Aorta (tissue), 5 donors: Measurements from ENCODE around the gene PLAAT2. TPM values are rescaled to one million over a fixed set of nuclear protein-coding genes. Genes with fewer than 3 reads are reported as not detected.
A peak's percentile ranks its signal among the peaks of the same experiment; 100 is the strongest.
"Not testable (repeated sequence)": the region's sequence is repeated elsewhere in the genome, so short reads cannot be mapped to it uniquely, and the experiment has no call there.

Experiments
- ATAC-seq: fragments of 200-7000 bp; cut with Tn5 transposase; one replicate; pipeline ENCODE4 v1.9.1; 2022; ENCODE audit warnings: moderate library complexity; ENCODE audit not compliant: low FRiP score
- DNase-seq, 2 donors: peaks; one replicate each; pipeline ENCODE4 v3.0.0-alpha.2; 2020
- H3K27ac ChIP-seq, 2 donors: one replicate each; pipeline ENCODE4 v1.5.1; 2013; ENCODE audit warnings: low read length in 2 of 2, mild to moderate bottlenecking in 2 of 2, moderate library complexity in 2 of 2, control low read depth in 1 of 2, inconsistent platforms in 1 of 2, low read depth in 1 of 2
- H3K27me3 ChIP-seq, 2 donors: one replicate each; pipeline ENCODE4 v1.6.1; 2013; ENCODE audit warnings: control low read depth in 1 of 2, low read length in 1 of 2, mild to moderate bottlenecking in 1 of 2, moderate library complexity in 1 of 2; ENCODE audit not compliant: insufficient read depth in 2 of 2, control insufficient read depth in 1 of 2
- H3K36me3 ChIP-seq, 2 donors: one replicate each; pipeline ENCODE4 v1.6.1; 2013; ENCODE audit warnings: control low read depth in 1 of 2, low read length in 1 of 2, mild to moderate bottlenecking in 1 of 2; ENCODE audit not compliant: insufficient read depth in 2 of 2, control insufficient read depth in 1 of 2
- H3K4me1 ChIP-seq, 2 donors: one replicate each; pipeline ENCODE4 v1.6.1; 2013; ENCODE audit warnings: low read length in 2 of 2, control low read depth in 1 of 2, mild to moderate bottlenecking in 1 of 2, moderate library complexity in 1 of 2; ENCODE audit not compliant: insufficient read depth in 2 of 2, control insufficient read depth in 1 of 2
- H3K4me3 ChIP-seq, 2 donors: one replicate each; pipeline ENCODE4 v1.5.1; 2013; ENCODE audit warnings: low read length in 2 of 2, control low read depth in 1 of 2, mild to moderate bottlenecking in 1 of 2
- H3K9me3 ChIP-seq: one replicate; pipeline ENCODE4 v1.6.1; 2013; ENCODE audit warnings: mild to moderate bottlenecking, low read length; ENCODE audit not compliant: control insufficient read depth
- WGBS, 2 donors: extraction: QIAGEN DNeasy Blood & Tissue Kit; methylation state at CpG; one replicate each; pipeline ENCODE4 v1.1.7; 2013; 5-methylcytosine and 5-hydroxymethylcytosine counted together
- intact Hi-C, 2 donors: fragments of 100-400 bp; cut with DNase I; formaldehyde crosslinking; loops; one replicate each; pipeline versions ENCODE4 v1.14.2 to v1.15.0; 2022
- polyA plus RNA-seq, 2 donors: library from polyadenylated mRNA; stranded (reverse); fragments of 200-250 nt; gene quantifications; one replicate each; pipeline ENCODE4 v1.2.3, GENCODE V29; 2013
- total RNA-seq, 2 donors: library from RNA; stranded (reverse); fragmentation: NEBNext Ultra II Directional; extraction: Animal tissue kit (Norgen Biotek cat#: 25700); gene quantifications; one replicate each; pipeline ENCODE4 v1.2.1, GENCODE V29; 2021
- donor health status: healthy with polysubstance abuse.
- donor health status: Bipolar disorder and iron deficiency.
- donor health status: DM: no; HTN: no; CAD: no.
- donor health status: DM: no; HTN: no; CAD: no.
- donor health status: DM: yes; HTN: yes; CAD: no.

The PLAAT2 gene
- total and polyA plus RNA-seq, 4 donors = 0.82 to 30.3 TPM; not detected in 2

DNA sequence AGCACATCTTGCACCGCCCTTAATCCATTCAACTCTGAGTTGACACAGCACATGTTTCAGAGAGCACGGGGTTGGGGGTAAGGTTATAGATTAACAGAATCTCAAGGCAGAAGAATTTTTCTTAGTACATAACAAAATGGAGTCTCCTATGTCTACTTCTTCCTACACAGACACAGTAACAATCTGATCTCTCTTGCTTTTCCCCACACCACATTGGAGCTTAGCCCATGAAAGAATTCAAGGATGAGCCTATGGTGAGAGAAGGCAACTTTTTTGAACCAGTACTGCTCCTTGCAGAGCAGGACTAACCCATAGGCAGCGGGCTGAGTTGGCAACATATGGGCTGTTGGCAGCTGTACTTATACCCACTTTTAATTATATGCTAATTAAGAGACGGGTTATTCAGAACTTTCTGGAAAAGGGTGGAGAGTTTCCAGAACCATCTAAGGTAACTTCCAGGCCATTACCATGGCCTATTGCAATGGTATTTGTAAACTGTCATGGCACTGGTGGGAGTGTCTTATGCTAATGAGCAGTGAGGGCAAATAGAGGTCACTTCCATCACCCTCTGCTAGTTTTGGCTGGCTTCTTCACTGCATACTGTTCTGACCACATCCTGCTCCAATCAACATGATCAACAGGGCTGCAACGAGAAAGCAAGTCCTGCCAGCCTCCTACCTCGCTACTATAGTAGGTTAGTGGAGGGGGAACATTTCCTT, 31.9 kb downstream of the PLAAT2 start:
- intact Hi-C loops, H3K36me3 ChIP-seq, H3K9me3 ChIP-seq, H3K27ac ChIP-seq, H3K27me3 ChIP-seq, DNase-seq, H3K4me3 ChIP-seq, H3K4me1 ChIP-seq: not testable (repeated sequence)
- ATAC-seq = peak; percentile 50
- 50 to 55% methylated on average over 4 of the region's 6 CpGs for WGBS, 2 donors

DNA sequence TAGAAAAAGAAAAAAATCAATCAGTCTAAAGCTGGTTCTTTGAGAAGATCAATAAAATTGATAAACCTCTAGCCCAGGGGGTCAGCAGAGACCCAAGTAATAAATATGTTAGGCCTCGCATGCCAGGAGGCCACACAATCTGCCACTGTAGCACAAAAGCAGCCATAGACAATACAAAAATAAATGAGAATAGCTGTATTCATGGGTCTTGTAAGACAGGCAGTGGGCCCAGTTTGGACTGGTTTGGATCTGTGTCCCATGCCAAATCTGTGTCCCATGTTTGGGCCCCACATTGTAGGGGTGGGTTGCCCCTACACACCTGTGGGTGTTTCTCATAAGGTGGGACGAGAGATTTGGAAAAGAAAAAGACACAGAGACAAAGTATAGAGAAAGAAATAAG, 33.2 kb downstream of the PLAAT2 start:
- Histone ChIP-seq H3K36me3 (no peaks in the 10 kb centered on the region), H3K4me1 (no peaks in the 10 kb centered on the region), H3K4me3 (no peak overlapping the region), H3K27ac (no peak overlapping the region), H3K9me3 (no peaks in the 10 kb centered on the region), H3K27me3 (no peaks in the 10 kb centered on the region)
- WGBS, 2 donors = 91 to 93% methylated on average over 2 of the region's 2 CpGs
- DNase-seq (no peak), ATAC-seq (no peak)
- intact Hi-C loops = no loop called here

DNA sequence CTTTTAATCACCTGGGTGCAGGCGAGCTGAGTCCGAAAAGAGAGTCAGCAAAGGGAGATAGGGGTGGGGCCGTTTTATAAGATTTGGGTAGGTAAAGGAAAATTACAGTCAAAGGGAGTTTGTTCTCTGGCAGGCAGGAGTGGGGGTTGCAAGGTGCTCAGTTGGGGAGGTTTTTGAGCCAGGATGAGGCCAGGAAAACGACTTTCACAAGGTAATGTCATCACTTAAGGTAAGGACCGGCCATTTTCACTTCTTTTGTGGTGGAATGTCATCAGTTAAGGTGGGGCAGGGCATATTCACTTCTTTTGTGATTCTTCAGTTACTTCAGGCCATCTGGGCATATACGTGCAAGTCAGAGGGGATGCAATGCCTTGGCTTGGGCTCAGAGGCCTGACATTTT, 33.8 kb downstream of the PLAAT2 start:
- 69 to 79% methylated on average over 6 of the region's 6 CpGs for WGBS, 2 donors
- ATAC-seq, intact Hi-C loops, H3K4me1 ChIP-seq, H3K9me3 ChIP-seq, H3K27ac ChIP-seq, H3K27me3 ChIP-seq, H3K4me3 ChIP-seq, H3K36me3 ChIP-seq, DNase-seq: not testable (repeated sequence)

DNA sequence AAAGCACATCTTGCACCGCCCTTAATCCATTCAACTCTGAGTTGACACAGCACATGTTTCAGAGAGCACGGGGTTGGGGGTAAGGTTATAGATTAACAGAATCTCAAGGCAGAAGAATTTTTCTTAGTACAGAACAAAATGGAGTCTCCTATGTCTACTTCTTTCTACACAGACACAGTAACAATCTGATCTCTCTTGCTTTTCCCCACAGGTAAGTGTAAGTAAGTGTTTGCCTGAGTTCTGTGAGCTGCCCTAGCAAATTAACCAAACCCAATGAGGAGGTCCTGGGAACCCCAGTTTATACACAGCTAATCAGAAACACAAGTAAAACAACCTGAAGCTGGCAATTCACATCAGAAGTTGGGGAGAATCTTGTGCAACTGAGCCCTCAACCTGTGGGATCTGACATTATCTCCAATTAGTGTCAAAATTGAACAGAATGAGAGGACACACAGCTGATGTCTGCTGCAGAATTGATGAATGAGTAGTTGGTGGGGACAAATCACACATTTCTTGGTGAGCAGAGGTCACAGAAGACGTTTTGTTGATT, 34.4 kb downstream of the PLAAT2 start:
- DNase-seq, H3K36me3 ChIP-seq, ATAC-seq, H3K4me3 ChIP-seq, H3K9me3 ChIP-seq, H3K4me1 ChIP-seq, H3K27ac ChIP-seq, intact Hi-C loops, H3K27me3 ChIP-seq: not testable (repeated sequence)
- 83 to 86% methylated on average over 1 of the region's 3 CpGs for WGBS, 2 donors

- DNase-seq, H3K27ac ChIP-seq, H3K36me3 ChIP-seq, H3K4me1 ChIP-seq, intact Hi-C loops, H3K4me3 ChIP-seq, H3K9me3 ChIP-seq, H3K27me3 ChIP-seq, ATAC-seq: not testable (repeated sequence)
- WGBS, 2 donors = 73 to 80% methylated on average over 3 to 8 of the region's 11 CpGs
These were observed 35.0 kb downstream of the PLAAT2 start for GRCh38 chr11:63528156-63528555.

GRCh38 chr11:63527667-63528066, 35.5 kb downstream of the PLAAT2 start:
- intact Hi-C loops = no loop called here
- no peak for ATAC-seq

GRCh38 chr11:63523151-63523550, 40.0 kb downstream of the PLAAT2 start:
- ATAC-seq = no peak
- Histone ChIP-seq H3K4me3 (no peak overlapping the region), H3K4me1 (no peaks in the 10 kb centered on the region), H3K27me3 (no peaks in the 10 kb centered on the region), H3K27ac (no peak overlapping the region), H3K36me3 (no peaks in the 10 kb centered on the region), H3K9me3 (peaks cover 1% of the 10 kb centered on the region)
- no peak for DNase-seq
- intact Hi-C loops = no loop called here
- WGBS, 2 donors = 87 to 89% methylated on average over 7 of the region's 7 CpGs

More at GRCh38 chr11:63527667-63528066, 35.5 kb downstream of the PLAAT2 start:
- H3K4me3 ChIP-seq = no peak overlapping the region
- H3K4me1 ChIP-seq = no peaks in the 10 kb centered on the region
- H3K9me3 ChIP-seq = peaks cover 1% of the 10 kb centered on the region
- no peak overlapping the region for H3K27ac ChIP-seq
- 93 to 94% methylated on average over 2 of the region's 2 CpGs for WGBS, 2 donors
- H3K27me3 ChIP-seq = no peaks in the 10 kb centered on the region
- H3K36me3 ChIP-seq = no peaks in the 10 kb centered on the region
- no peak for DNase-seq

DNA sequence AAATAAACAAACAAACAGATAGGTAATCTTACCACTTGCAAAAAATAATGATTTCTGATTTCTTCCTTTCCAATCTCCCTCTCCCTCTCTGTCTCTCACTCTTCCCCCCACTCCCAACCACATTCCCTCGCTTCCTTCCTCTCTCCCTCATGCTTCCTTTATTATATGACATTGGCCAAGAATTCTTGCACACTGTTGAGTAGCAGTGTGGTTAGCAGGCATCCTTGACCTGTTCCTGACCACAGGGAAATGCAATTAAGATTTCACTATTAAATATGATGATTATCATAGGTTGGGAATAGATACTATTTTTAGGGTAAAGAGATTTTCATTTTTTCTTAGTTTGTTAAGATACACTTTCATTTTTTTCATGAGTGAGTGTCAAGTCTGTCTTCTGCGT, 41.3 kb downstream of the PLAAT2 start:
- Histone ChIP-seq H3K27me3 (no peaks in the 10 kb centered on the region), H3K4me1 (no peaks in the 10 kb centered on the region), H3K27ac (no peak overlapping the region), H3K4me3 (no peak overlapping the region), H3K36me3 (no peaks in the 10 kb centered on the region), H3K9me3 (peaks cover 1% of the 10 kb centered on the region)
- WGBS, 2 donors = 95% methylated on average over 2 of the region's 2 CpGs
- DNase-seq (no peak), ATAC-seq (no peak)
- intact Hi-C loops = no loop called here

DNA sequence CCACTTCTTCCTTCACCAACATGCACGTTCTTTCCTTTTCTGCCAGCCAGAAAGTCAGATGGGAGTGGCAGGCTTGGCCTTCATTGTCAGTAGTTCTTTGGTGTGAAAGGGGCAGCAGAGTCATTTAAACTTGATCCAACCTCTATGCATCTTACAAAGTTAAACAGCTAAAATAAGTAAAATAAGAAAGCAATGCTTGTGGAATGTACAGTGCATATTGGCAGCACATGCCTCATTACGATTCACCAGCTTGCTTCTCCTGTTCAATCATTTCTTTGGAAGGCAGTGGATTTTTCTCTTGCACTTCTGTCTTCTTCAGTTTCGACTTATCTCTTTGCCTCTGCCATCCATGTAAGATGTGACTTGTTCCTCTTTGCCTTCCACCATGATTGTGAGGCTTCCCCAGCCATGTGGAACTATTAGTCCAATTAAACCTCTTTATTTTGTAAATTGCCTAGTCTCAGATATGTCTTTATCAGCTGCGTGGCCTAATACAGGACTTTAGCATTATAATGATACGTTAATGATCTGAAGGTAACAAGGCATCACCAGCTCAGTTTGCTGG, 42.5 kb downstream of the PLAAT2 start:
- DNase-seq (no peak), ATAC-seq (no peak)
- H3K27me3 ChIP-seq = no peaks in the 10 kb centered on the region
- no peak overlapping the region for H3K27ac ChIP-seq
- H3K9me3 ChIP-seq = peaks cover 1% of the 10 kb centered on the region
- no peaks in the 10 kb centered on the region for H3K4me1 ChIP-seq
- intact Hi-C loops = no loop called here
- H3K4me3 ChIP-seq = no peak overlapping the region
- WGBS, 2 donors = 75% methylated on average over 5 of the region's 5 CpGs
- no peaks in the 10 kb centered on the region for H3K36me3 ChIP-seq
